Central memory CD4-positive, alpha-beta T cell (primary cell): Measurements from ENCODE around the gene BAD.
"Not testable (repeated sequence)": the region's sequence is repeated elsewhere in the genome, so short reads cannot be mapped to it uniquely, and the experiment has no call there.

Experiments
- DNase-seq: peaks from one replicate; pipeline ENCODE4 v3.0.0; 2022
- total RNA-seq, 3 experiments: gene quantifications; one replicate each; lab custom pipeline; 2026; lab: John Stamatoyannopoulos, UW

The BAD gene
- 15.4 to 17.2 (median 16.2) reads per million in 3 experiments for total RNA-seq

DNA sequence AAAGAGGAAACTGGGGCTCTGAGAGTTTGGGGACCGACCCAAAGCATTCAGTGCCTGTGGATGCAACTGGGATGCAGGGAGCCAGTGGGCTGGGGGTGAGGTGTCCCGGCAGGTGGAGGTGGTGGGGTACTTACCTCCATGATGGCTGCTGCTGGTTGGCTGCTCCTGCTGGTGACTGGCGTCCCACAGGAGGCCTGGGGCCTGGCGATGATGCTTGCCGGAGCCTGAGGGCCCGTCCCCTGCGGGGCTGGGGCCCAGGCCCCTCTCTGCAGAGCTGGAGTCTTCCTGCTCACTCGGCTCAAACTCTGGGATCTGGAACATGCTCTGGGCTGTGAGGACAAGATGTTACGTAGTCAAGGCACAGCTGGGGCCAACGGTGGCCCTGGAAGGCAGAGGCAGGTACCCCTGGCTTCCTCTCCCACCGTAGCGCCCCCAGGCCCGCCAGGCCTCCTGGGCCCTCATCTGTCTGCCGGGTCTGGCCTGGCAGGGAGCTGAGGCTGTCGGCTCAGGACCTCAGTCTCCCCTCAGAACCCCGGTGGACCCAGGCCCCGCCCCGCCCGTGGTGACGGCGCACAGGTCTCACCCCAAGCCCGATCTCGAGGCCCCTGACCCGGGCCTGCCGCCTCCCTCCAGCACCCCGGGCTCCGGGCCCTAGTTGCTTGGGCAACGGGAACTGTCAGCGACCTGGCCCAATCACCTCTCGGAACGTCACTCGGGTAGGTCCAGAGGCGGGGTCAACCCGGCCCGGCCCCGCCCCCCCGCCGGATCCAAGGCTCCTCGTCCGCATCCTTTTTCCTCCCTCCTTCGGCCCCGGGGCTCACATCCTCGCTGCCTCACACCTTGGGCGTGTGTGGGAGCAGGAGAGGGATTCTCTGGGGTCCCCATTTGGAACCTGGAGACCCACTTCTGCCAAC, at the start of gene BAD:
Gene BAD (minus strand): TSS at position 618 of the 914 bp plus-strand sequence. CDS start 297 bp downstream, at position 321.
- peak; percentile 90 for DNase-seq

DNA sequence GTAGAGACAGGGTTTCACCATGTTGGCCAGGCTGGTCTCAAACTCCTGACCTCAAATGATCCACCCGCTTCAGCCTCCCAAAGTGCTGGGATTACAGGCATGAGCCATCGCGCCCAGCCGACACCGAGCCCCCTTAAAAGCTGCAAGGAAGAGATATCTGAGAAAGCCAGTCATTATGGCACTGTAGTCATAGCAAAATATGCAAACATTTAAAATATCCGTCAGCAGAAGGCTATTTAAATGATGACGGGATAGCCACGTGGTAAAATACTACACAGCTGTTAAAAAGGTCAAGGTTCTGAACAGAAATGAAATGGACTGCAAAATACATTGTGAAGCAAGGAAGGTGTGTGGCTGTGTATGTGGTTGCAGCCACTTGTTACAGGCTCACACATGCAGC, 49.1 kb upstream of the BAD start:
- DNase-seq = no peak

DNA sequence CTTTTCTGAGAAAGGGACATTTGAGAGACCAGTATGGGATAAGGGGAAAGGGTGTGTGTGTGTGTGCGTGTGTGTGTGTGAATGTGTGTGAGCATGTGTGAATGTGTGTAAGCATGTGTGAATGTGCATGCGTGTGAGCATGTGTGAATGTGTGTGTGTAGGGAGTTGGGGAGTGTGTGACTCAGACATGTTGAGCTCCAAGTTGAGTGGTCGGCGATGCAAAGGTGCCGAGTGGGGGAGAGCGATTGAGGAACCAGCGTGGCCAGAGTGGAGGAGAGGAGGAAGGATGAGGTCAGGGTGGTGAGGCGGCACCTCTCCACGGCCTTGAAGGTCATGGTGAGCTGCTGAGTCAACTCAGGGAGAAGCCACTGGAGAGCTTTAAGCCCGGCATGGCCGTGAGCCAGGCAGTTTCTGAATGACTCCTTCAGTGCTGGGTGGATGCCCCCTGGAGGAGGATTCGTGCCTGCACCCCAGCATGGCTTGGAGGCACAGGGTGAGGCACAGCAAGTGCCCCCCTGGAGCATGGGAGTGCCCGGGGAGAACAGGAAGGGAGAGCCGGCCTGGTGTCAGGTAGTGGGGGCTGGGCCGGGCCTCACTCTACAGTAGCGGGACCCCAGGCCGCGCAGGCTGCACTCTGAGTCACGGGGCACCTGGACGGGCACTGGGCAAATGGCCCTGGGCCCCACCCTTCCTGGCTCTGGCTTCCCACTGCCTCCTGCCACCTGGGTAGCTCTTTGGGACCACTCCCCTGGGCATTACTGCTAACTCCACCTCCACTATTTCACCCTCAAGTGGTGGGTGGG, 47.3 kb upstream of the BAD start:
- DNase-seq = peak; percentile 48

DNA sequence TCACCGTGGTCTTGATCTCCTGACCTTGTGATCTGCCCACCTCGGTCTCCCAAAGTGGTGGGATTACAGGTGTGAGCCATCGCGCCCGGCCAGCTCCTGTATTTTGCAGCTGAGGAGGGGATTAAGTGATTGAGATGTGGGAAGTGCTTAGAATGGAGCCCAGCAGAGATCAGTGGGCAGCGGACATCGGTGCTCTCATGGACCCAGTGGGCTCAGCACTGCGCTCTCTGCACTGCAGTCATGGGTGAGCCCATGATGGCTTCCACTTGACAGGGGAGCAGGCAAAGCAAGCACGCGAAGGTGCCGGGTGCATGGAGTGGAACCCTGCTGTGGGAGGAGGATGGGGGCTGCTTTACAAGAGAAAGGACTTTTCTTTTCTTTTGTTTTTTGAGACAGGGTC, 46.4 kb upstream of the BAD start:
- DNase-seq = no peak

DNA sequence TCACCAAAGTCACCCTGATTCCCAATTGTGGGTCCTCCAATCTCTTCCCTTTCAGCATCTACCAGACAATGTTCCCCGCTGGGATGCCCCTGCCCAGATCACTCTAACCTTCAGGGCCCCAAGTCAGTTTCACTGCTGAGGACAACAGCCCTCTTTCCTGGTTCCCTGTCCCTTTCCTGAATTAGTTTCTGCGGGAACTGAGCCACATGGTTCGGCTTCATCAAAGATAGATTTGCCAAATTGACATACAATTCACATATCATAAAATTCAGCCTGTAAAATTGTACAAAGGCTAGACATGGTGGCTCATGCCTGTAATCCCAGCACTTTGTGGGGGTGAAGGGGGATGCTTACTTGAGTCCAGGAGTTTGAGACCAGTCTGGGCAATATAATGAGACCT, 43.5 kb upstream of the BAD start:
- DNase-seq = no peak

DNA sequence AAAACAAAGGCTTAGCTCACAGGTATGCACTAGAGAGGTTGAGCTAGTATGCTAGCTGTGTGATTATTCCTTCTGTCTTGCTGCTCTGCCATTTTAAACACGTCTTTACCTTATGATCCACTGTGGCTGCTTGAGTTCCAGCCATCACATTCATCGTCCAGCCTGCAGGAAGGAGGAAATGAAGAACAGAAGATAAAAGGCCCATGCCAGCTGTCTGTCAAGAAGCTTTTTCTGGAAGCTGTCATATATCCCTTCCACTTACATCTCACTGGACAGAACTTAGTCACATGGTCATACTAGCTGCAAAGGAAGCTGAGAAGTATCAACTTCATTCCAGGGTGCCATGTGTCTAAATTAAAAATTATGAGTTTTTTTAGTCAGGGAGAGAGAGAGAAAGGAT, 42.9 kb upstream of the BAD start:
- DNase-seq = no peak

DNA sequence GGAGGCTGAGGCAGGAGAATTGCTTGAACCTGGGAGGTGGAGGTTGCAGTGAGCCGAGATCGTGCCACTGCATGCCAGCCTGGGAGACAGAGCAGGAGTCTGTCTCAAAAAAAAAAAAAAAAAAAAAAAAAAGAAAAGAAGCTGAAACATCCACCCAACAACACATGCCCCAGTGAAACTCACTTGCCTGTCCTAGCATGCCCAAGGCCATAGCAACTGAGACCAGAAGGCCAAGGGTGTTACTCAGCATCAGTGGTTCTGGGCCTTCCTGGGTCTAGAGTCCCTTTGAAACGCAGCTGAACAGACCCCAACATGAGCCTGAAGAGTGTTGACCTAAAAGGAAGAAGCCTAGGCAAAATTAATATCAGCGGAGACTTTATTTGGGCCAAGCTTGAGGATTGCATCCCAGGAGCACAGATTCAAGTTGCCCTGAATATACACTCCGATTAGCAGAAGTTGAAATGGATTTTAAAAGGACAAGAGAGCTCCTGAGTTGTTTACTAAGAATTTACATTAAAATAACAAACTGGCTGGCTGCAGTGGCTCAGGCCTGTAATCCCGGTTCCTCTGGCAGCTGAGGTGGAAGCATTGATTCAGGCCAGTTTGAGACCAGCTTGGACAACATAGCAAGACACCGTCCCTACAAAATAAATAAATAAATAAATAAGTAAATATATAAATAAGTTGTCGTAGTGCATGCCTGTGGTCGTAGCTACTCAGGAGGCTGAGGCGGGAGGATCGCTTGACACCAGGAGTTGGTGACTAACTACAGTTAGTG, 40.4 kb upstream of the BAD start:
- DNase-seq = no peak

DNA sequence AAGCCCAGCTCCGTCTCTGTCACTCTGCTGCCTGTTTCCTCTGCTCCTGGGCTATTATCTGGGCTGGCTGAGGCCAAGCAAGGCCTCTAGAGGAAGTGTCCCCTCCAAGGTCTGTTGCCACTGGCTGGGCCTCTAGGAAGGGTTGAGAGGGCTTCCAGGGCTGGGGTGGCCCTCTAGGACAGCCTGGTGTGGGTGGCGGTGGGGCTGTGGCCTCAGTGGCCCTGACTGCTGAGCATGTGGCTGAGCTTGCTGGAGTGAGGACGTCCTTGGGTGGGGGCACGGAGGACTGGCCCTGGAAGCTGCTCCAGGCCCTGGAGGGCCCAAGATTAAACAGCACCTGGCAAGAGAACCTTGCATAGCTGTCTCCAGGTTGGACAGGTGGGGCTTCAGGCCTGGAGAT, 39.5 kb upstream of the BAD start:
- DNase-seq = not testable (repeated sequence)

DNA sequence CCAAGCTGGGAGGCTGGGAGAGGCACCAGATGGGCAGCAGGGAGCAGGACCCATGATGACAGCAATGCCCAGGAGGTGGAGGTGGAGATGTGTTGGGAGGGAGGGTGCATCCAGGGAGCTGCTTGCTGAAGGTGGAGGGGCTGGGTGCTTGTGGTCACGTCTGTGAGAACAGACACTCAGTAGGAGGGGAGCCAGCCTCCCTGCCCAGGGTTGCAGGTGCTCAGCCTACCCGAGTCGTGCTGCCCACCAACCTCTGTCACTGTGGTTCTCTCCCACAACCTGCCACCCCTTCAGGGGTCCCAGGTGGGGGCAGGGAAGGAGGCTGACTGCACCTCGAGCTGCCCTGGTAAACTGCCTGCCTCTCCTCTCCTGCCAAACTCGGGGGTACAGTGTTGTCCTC, 38.9 kb upstream of the BAD start:
- DNase-seq = no peak

DNA sequence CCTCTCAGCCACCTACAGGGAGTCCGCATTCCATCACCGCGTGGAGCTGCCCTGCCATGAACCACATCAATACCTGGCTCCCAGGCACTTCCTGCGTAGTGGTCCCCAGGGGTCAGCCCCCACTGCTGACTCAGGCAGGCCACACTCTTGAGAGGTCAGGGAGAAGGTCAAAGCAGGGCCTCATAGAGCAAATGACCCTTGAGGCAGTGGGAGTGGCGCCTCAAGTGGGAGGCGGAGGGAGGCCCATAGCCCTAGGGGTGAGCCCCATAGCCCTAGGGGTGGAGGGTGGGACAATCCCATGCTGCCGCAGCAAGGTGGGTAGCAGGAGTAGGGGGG, 38.4 kb upstream of the BAD start:
- DNase-seq = no peak

DNA sequence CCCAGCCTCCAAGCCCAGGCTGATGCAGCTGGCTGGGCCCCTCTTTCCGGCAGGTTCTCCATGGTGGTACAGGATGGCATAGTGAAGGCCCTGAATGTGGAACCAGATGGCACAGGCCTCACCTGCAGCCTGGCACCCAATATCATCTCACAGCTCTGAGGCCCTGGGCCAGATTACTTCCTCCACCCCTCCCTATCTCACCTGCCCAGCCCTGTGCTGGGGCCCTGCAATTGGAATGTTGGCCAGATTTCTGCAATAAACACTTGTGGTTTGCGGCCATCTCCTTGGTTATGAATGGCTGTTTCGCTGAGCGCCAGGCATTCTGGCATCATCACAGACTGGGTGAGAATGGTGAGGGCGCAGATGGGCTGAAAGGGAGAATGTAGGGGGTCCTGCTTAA, 37.1 kb upstream of the BAD start:
- DNase-seq = no peak

DNA sequence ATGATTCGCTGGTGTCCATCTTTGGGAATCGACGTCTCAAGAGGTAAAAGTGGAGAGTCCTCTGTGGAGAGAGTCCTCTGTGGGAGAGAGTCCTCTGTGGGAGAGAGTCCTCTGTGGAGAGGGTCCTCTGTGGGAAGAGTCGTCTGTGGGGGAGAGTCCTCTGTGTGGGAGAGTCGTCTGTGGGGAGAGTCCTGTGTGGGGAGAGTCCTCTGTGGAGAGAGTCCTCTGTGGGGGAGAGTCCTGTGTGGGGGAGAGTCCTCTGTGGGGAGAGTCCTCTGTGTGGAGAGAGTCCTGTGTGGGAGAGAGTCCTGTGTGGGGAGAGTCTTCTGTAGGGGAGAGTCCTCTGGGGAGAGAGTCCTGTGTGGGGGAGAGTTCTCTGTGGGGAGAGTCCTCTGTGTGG, 36.6 kb upstream of the BAD start:
- DNase-seq = no peak

DNA sequence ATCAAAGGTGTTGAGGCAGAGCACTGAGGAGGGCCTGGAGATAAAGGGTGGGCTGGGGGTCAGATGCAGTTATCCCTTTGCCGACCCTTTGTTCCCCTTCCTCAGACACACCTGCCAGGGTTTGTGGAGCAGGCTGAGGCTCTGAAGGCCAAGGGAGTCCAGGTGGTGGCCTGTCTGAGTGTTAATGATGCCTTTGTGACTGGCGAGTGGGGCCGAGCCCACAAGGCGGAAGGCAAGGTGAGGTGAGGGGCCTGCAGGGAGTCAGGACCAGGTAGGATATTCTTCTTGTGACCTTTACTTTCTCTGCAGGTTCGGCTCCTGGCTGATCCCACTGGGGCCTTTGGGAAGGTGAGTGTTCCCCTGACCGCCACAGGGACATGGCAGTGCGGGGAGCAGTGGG, 36.1 kb upstream of the BAD start:
- no peak for DNase-seq

DNA sequence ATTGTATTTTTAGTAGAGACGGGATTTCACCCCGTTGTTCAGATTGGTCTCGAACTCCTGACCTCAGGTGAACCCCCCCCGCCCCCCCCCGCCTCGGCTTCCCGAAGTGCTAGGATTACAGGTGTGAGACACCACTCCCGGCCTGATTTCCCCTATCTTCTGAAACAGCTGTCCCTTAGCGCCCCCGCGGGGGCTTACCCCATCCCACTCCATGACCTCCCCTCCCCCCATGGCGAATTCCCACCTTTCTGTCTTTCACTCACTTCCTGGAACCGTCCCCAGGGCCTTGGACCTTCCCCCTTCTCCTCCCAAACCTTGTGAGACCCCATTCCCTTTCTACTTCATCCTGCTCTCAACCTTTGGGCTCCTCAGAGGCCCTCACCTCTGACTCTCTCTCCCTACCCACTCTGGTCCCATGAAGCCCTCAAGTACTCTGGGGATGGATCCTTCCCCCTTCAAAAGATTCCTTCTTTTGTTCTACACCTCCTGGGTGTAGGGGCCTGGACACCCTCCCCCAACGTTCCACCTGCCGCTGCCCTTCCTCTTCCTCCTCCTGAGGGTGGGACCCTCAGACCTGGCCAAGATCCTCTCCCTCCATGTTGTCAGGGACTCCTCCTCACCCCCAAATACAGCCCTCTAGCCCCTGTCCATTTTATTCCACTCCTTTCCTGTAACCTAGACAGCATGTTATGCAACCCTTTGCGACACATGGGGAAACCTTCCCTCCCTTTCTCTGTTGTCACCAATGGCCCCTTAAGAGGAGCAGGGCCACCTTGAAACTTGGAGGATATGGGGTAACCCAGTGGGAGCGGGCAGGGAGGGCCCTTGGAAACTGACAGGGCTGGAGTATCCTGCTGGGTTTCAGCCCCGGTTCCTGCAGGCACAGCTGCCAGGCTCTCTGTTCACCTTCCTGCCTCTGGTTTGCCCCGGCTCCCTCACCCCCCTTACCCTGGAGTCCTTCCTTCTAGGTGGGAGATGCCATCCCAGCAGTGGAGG, 34.6 kb upstream of the BAD start:
- no peak for DNase-seq

DNA sequence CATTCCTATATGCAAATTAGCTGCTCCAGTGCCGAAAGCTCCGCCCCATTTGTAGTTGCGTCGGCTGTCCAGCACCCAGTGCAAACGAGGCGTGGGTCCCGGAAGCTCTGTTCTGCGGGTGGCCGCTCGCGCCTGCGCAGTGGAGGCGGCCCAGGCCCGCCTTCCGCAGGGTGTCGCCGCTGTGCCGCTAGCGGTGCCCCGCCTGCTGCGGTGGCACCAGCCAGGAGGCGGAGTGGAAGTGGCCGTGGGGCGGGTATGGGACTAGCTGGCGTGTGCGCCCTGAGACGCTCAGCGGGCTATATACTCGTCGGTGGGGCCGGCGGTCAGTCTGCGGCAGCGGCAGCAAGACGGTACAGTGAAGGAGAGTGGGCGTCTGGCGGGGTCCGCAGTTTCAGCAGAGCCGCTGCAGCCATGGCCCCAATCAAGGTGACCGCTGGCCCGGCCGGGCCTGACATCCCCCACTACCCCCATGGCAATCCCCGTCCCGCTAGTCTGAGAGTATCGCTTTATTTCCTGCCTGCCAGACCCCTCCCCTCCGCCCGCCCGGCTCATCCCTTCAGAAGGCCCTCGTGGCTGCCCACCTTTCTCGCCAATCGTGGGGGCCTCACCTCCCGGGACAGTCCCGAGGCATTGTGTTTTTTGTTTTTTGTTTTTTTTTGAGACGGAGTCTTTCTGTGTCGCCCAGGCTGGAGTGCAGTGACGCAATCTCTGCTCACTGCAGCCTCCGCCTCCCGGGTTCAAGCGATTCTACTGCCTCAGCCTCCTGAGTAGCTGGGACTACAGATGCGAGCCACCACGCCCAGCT, 33.7 kb upstream of the BAD start, which contains the start of gene PRDX5:
Gene PRDX5 (plus strand): TSS at position 161 of the 805 bp plus-strand sequence. CDS start 95 bp downstream, at position 256.
- peak; percentile 97 for DNase-seq

DNA sequence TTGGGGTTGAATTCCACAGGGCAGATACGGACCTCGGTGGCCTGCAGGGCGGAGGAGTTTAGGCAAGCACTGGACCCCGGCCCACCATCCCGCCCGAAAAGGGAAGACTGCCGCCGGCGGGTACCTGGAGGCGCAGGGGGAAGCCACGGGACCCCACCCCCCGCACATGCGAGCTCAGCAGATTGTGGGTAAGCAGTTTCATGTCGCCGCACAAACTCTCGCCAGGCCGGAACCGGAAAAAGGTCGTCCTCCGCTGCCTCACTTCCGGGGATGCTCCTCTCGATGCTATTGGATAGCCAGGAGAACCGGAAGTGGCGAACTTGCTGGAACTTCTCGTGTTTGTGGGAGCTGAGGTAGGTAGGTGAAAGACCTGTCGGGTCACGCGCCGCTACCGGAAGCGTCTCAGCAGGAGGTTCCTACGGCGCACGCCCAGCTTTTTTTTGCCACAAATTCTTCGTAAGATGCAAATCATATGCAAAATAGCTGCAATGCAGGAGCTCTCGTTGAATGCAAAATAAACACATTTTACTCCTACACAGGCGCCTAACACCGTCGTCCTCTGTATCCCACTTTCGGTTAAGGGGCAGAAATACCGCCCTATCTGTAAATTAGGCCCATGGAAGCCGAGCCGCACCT, 33.0 kb upstream of the BAD start, which contains the start of gene TRMT112:
Gene TRMT112 (minus strand): TSS at position 235 of the 636 bp plus-strand sequence. CDS start 33 bp downstream, at position 202.
- DNase-seq = peak; percentile 99

DNA sequence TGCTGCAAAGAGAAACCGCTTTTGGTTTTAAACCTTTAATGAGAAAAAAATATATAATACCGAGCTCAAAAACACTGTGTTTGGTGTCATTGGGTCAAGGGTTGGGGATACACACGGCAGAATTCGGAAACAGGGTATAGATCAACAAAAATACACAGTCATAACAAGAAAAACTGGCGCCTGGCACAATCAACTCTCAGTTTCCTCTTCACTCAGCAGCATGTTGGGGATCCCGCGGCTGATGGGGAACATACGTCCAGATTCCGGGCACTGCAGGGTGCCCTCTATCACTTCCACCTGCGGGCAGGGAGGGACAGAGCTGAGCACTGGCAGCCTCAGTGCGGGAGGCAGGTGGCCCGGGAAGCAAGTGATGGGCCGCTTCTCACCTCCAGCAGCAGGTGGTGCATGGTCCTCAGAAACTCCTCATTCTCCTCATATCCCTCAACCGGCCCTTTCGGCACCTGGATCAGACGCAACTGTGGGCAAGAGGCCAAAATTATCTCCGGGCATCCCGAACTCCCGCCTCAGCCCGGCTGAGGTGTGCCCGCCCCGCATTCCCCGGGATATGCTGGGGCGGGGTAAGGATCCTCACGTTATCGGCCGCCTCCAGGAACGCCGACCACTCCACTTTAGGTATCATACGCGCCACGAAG, 32.3 kb upstream of the BAD start:
- DNase-seq = peak; percentile 54

DNA sequence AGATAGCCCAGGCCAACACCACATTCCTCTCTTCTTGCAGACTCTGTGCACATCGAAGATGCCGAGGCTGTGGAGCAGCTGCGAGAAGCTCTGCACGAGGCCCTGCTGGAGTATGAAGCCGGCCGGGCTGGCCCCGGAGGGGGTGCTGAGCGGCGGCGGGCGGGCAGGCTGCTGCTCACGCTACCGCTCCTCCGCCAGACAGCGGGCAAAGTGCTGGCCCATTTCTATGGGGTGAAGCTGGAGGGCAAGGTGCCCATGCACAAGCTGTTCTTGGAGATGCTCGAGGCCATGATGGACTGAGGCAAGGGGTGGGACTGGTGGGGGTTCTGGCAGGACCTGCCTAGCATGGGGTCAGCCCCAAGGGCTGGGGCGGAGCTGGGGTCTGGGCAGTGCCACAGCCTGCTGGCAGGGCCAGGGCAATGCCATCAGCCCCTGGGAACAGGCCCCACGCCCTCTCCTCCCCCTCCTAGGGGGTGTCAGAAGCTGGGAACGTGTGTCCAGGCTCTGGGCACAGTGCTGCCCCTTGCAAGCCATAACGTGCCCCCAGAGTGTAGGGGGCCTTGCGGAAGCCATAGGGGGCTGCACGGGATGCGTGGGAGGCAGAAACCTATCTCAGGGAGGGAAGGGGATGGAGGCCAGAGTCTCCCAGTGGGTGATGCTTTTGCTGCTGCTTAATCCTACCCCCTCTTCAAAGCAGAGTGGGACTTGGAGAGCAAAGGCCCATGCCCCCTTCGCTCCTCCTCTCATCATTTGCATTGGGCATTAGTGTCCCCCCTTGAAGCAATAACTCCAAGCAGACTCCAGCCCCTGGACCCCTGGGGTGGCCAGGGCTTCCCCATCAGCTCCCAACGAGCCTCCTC, 31.4 kb upstream of the BAD start:
- not testable (repeated sequence) for DNase-seq
